Liver (tissue), 9 donors: ENCODE measurements around the gene YIPF3. TPM values are rescaled to one million over a fixed set of nuclear protein-coding genes. Genes with fewer than 3 reads are reported as not detected.

Source experiments
- DNase-seq: peaks from one replicate; pipeline ENCODE4 v3.0.0-alpha.2; 2017; ENCODE audit warnings: low spot score
- H3K27ac ChIP-seq, 2 donors: one replicate each; pipeline ENCODE4 v1.7.0; 2013; ENCODE audit warnings: inconsistent platforms in 2 of 2, low read length in 2 of 2, control low read depth in 1 of 2, low read depth in 1 of 2, mild to moderate bottlenecking in 1 of 2
- H3K27me3 ChIP-seq, 4 donors: one replicate each; pipeline versions ENCODE4 v1.6.1 to v1.7.0; 2013; ENCODE audit warnings: low read length in 3 of 4, inconsistent platforms in 1 of 4, mild to moderate bottlenecking in 1 of 4, moderate library complexity in 1 of 4; ENCODE audit not compliant: control insufficient read depth in 4 of 4, insufficient read depth in 4 of 4
- H3K36me3 ChIP-seq, 4 donors: one replicate each; pipeline versions ENCODE4 v1.6.1 to v1.7.0; 2013; ENCODE audit warnings: low read length in 3 of 4, mild to moderate bottlenecking in 3 of 4, low read depth in 1 of 4, moderate library complexity in 1 of 4; ENCODE audit not compliant: control insufficient read depth in 4 of 4, insufficient read depth in 3 of 4
- H3K4me1 ChIP-seq, 4 donors: one replicate each; pipeline versions ENCODE4 v1.6.1 to v1.7.0; 2013; ENCODE audit warnings: low read length in 3 of 4, mild to moderate bottlenecking in 3 of 4, moderate library complexity in 1 of 4; ENCODE audit not compliant: control insufficient read depth in 4 of 4, insufficient read depth in 4 of 4
- H3K4me3 ChIP-seq, 3 donors: one replicate each; pipeline versions ENCODE4 v1.6.1 to v1.7.0; 2013; ENCODE audit warnings: low read length in 3 of 3, control low read depth in 1 of 3, low read depth in 1 of 3, mild to moderate bottlenecking in 1 of 3
- H3K9ac ChIP-seq, 2 donors: one replicate each; pipeline ENCODE4 v1.7.0; 2013; ENCODE audit warnings: low read length in 2 of 2, mild to moderate bottlenecking in 2 of 2, moderate library complexity in 2 of 2, control low read depth in 1 of 2, low read depth in 1 of 2
- H3K9me3 ChIP-seq, 4 donors: one replicate each; pipeline versions ENCODE4 v1.6.1 to v1.7.0; 2013; ENCODE audit warnings: low read length in 3 of 4; ENCODE audit not compliant: control insufficient read depth in 4 of 4
- ATF3 ChIP-seq: IDR thresholded peaks from 2 replicates; pipeline ENCODE4 v1.6.1; 2016; ENCODE audit warnings: antibody characterized with exemption
- CTCF ChIP-seq: fragments of 150-350 bp; IDR thresholded peaks from 2 replicates; pipeline ENCODE4 v1.5.1; 2017; ENCODE audit warnings: improper control_type of control experiment, low read depth, low read length; ENCODE audit not compliant: missing input control
- EGR1 ChIP-seq, 2 donors: IDR thresholded peaks; 2 replicates each; pipeline ENCODE4 v1.6.1; 2016 to 2018; ENCODE audit warnings: antibody characterized with exemption in 2 of 2, low read depth in 2 of 2
- FOXA1 ChIP-seq: IDR thresholded peaks from 2 replicates; pipeline ENCODE4 v1.6.1; 2016; ENCODE audit warnings: antibody characterized with exemption
- FOXA2 ChIP-seq: IDR thresholded peaks from 2 replicates; pipeline ENCODE4 v1.6.1; 2016; ENCODE audit warnings: antibody characterized with exemption
- GABPA ChIP-seq, 2 donors: IDR thresholded peaks in 1 of 2; conservative IDR thresholded peaks in 1 of 2; 2 replicates each; pipeline ENCODE4 v1.6.1; 2016; ENCODE audit warnings: antibody characterized with exemption in 2 of 2, mild to moderate bottlenecking in 1 of 2, moderate library complexity in 1 of 2
- HNF4A ChIP-seq, 2 donors: conservative IDR thresholded peaks; 2 replicates each; pipeline ENCODE4 v1.6.1; 2016; ENCODE audit warnings: antibody characterized with exemption in 2 of 2, mild to moderate bottlenecking in 2 of 2
- HNF4G ChIP-seq: IDR thresholded peaks from 2 replicates; pipeline ENCODE4 v1.6.1; 2016; ENCODE audit warnings: antibody characterized with exemption
- MAX ChIP-seq: IDR thresholded peaks from 2 replicates; pipeline ENCODE4 v1.6.1; 2016; ENCODE audit warnings: antibody characterized with exemption
- NR2F2 ChIP-seq: IDR thresholded peaks from 2 replicates; pipeline ENCODE4 v1.6.1; 2016; ENCODE audit warnings: antibody characterized with exemption
- RAD21 ChIP-seq, 2 donors: IDR thresholded peaks; 2 replicates each; pipeline ENCODE4 v1.6.1; 2016; ENCODE audit warnings: antibody characterized with exemption in 2 of 2, mild to moderate bottlenecking in 2 of 2
- REST ChIP-seq: IDR thresholded peaks from 2 replicates; pipeline ENCODE4 v1.6.1; 2016; ENCODE audit warnings: antibody characterized with exemption, mild to moderate bottlenecking
- RXRA ChIP-seq, 2 donors: IDR thresholded peaks; 2 replicates each; pipeline ENCODE4 v1.6.1; 2017 to 2018; ENCODE audit warnings: antibody characterized with exemption in 2 of 2, mild to moderate bottlenecking in 1 of 2
- TAF1 ChIP-seq: conservative IDR thresholded peaks from 2 replicates; pipeline ENCODE4 v1.6.1; 2016; ENCODE audit warnings: antibody characterized with exemption, mild to moderate bottlenecking
- ZBTB33 ChIP-seq: IDR thresholded peaks from 2 replicates; pipeline ENCODE4 v1.6.1; 2016; ENCODE audit warnings: antibody characterized with exemption
- WGBS: extraction: QIAGEN DNeasy Blood & Tissue Kit; methylation state at CpG from one replicate; pipeline ENCODE4 v1.1.7; 2013; 5-methylcytosine and 5-hydroxymethylcytosine counted together
- polyA plus RNA-seq, 2 donors: library from polyadenylated mRNA; stranded (reverse) in 1 of 2; unstranded in 1 of 2; fragments of 200-250 nt in 1 of 2; fragments of >200 nt in 1 of 2; fragmentation: Nextera tagmentation in 1 of 2; extraction: Ambion mirVana in 1 of 2; gene quantifications; one replicate each; pipeline versions ENCODE4 v1.2.1 to v1.2.3, GENCODE V29; 2013 to 2015
- total RNA-seq, 2 donors: library from RNA; depleted of rRNA; stranded (reverse); fragments of >200 nt; gene quantifications; one replicate each; pipeline ENCODE4 v1.2.3, GENCODE V29; 2014
- donor health status: healthy.
- donor health status: healthy.
- donor health status: healthy.
- donor health status: healthy.
- donor health status: healthy.

The YIPF3 gene
- total and polyA plus RNA-seq, 4 donors: 43.8 to 91.9 (median 61.6) TPM

GRCh38 chr6:43505718-43506117, 11.0 kb downstream of the YIPF3 start:
- Histone ChIP-seq H3K4me3 (no peak overlapping the region), H3K9me3 (no peaks in the 10 kb centered on the region), H3K9ac (no peak overlapping the region), H3K4me1 (peaks cover 4 to 10% (median 7%) of the 10 kb centered on the region in 4 donors), H3K27ac (no peak overlapping the region), H3K27me3 (peaks cover 0 to 3% (median 0%) of the 10 kb centered on the region in 4 donors), H3K36me3 (peaks cover 6 to 41% (median 27%) of the 10 kb centered on the region in 4 donors)
- WGBS: 75% methylated on average over 6 of the region's 6 CpGs
- TF ChIP-seq NR2F2: no peak
- TF ChIP-seq ZBTB33: no peak
- no peak for TF ChIP-seq MAX
- no peak for TF ChIP-seq FOXA1
- no peak for TF ChIP-seq GABPA (IDR thresholded peaks at IDR 0.05 in 1 of 2, conservative IDR thresholded peaks at IDR 0.05 in 1 of 2)
- no peak for TF ChIP-seq HNF4A (conservative IDR thresholded peaks at IDR 0.05)
- TF ChIP-seq RXRA (IDR thresholded peaks at IDR 0.05): no peak
- no peak for TF ChIP-seq HNF4G
- no peak for DNase-seq

- no peak for DNase-seq
- no peak for TF ChIP-seq MAX
- Histone ChIP-seq H3K27ac (no peak overlapping the region), H3K9me3 (no peaks in the 10 kb centered on the region), H3K27me3 (peaks cover 0 to 3% (median 0%) of the 10 kb centered on the region in 4 donors), H3K4me1 (peaks cover 0 to 8% (median 6%) of the 10 kb centered on the region in 4 donors), H3K9ac (no peak overlapping the region), H3K4me3 (no peak overlapping the region), H3K36me3 (peaks cover 7 to 48% (median 29%) of the 10 kb centered on the region in 4 donors)
- 95% methylated on average over 26 of the region's 26 CpGs for WGBS
Measured at GRCh38 chr6:43504756-43505593, 11.8 kb downstream of the YIPF3 start.

GRCh38 chr6:43503443-43503842, 13.3 kb downstream of the YIPF3 start:
- Histone ChIP-seq H3K36me3 (peaks cover 7 to 58% (median 31%) of the 10 kb centered on the region in 4 donors), H3K9ac (no peak overlapping the region), H3K9me3 (no peaks in the 10 kb centered on the region), H3K4me1 (peaks cover 5 to 18% (median 16%) of the 10 kb centered on the region in 4 donors), H3K27ac (no peak overlapping the region), H3K27me3 (peaks cover 0 to 3% (median 0%) of the 10 kb centered on the region in 4 donors), H3K4me3 (no peak overlapping the region)
- 92% methylated on average over 8 of the region's 8 CpGs for WGBS
- no peak for DNase-seq
- TF ChIP-seq CTCF (no peak), ZBTB33 (no peak), FOXA2 (no peak), GABPA (IDR thresholded peaks at IDR 0.05 in 1 of 2, conservative IDR thresholded peaks at IDR 0.05 in 1 of 2) (no peak), RAD21 (IDR thresholded peaks at IDR 0.05) (no peak), EGR1 (IDR thresholded peaks at IDR 0.05; ENCODE audit: low read depth in 2 of 2) (no peak), TAF1 (no peak), REST (no peak), FOXA1 (no peak), ATF3 (no peak), MAX (no peak)
